ENCODE data around the gene RAB31.

- no peak for TF ChIP-seq ZNF121 (CRISPR knock-in tag; IDR thresholded peaks at IDR 0.05)
- TF ChIP-seq PREB (CRISPR knock-in tag; IDR thresholded peaks at IDR 0.05; ENCODE audit: borderline replicate concordance) = no peak
- no peak for TF ChIP-seq ZNF263 (CRISPR knock-in tag; IDR thresholded peaks at IDR 0.05; ENCODE audit: low read depth)
- TF ChIP-seq RELA (CRISPR knock-in tag; IDR thresholded peaks at IDR 0.05; ENCODE audit: borderline replicate concordance) = no peak
- no peak for TF ChIP-seq CTCF (IDR thresholded peaks at IDR 0.05)
- no peak for TF ChIP-seq SP1 (CRISPR knock-in tag; conservative IDR thresholded peaks at IDR 0.05)
- TF ChIP-seq TCF7 (CRISPR knock-in tag; IDR thresholded peaks at IDR 0.05; ENCODE audit: low read depth) = no peak
- TF ChIP-seq ZBTB21 (CRISPR knock-in tag; IDR thresholded peaks at IDR 0.05; ENCODE audit: borderline replicate concordance) = no peak
Observed at GRCh38 chr18:9763157-9763556, 55.1 kb downstream of the RAB31 start.

Data from WTC11 (cell line).